ENCODE data around the gene COPS3. TPM values are rescaled to one million over a fixed set of nuclear protein-coding genes. Genes with fewer than 3 reads are reported as not detected.

The COPS3 gene
- total RNA-seq, 1 donor from 2014 or later = 87.4 TPM

GRCh38 chr17:17215575-17215974 lies 65.5 kb downstream of the COPS3 start:
- no peak overlapping the region for H3K4me3 ChIP-seq (ENCODE audit: low read depth, low read length)
- no peak for DNase-seq (ENCODE audit: low read depth)
- TF ChIP-seq CTCF (IDR thresholded peaks at IDR 0.05; ENCODE audit: insufficient read depth, low read length, severe bottlenecking) = no peak
- peaks cover 36% of the 10 kb centered on the region for H3K36me3 ChIP-seq (ENCODE audit: control insufficient read depth, insufficient read depth, low read length)
- no peaks in the 10 kb centered on the region for H3K27me3 ChIP-seq (ENCODE audit: control insufficient read depth, insufficient read depth, low read length)
- no peak for FAIRE-seq

GRCh38 chr17:17214646-17215436 lies 66.2 kb downstream of the COPS3 start:
- Histone ChIP-seq H3K36me3 (ENCODE audit: control insufficient read depth, insufficient read depth, low read length) (peaks cover 31% of the 10 kb centered on the region), H3K4me3 (ENCODE audit: low read depth, low read length) (no peak overlapping the region), H3K27me3 (ENCODE audit: control insufficient read depth, insufficient read depth, low read length) (no peaks in the 10 kb centered on the region)
- FAIRE-seq (no peak), DNase-seq (ENCODE audit: low read depth) (no peak)
- no peak for TF ChIP-seq CTCF (IDR thresholded peaks at IDR 0.05; ENCODE audit: insufficient read depth, low read length, severe bottlenecking)

GRCh38 chr17:17213775-17214174 lies 67.3 kb downstream of the COPS3 start:
- FAIRE-seq = no peak
- no peak for TF ChIP-seq CTCF (IDR thresholded peaks at IDR 0.05; ENCODE audit: insufficient read depth, low read length, severe bottlenecking)
- no peaks in the 10 kb centered on the region for H3K27me3 ChIP-seq (ENCODE audit: control insufficient read depth, insufficient read depth, low read length)

GRCh38 chr17:17207998-17208397 lies 73.0 kb downstream of the COPS3 start:
- H3K27me3 ChIP-seq (ENCODE audit: control insufficient read depth, insufficient read depth, low read length) = no peaks in the 10 kb centered on the region
- DNase-seq (ENCODE audit: low read depth) (no peak), FAIRE-seq (no peak)
- no peak overlapping the region for H3K4me3 ChIP-seq (ENCODE audit: low read depth, low read length)
- H3K36me3 ChIP-seq (ENCODE audit: control insufficient read depth, insufficient read depth, low read length) = no peaks in the 10 kb centered on the region
- TF ChIP-seq CTCF (IDR thresholded peaks at IDR 0.05; ENCODE audit: insufficient read depth, low read length, severe bottlenecking) = no peak

More at GRCh38 chr17:17213775-17214174, 67.3 kb downstream of the COPS3 start:
- no peak for DNase-seq (ENCODE audit: low read depth)
- H3K36me3 ChIP-seq (ENCODE audit: control insufficient read depth, insufficient read depth, low read length) = peaks cover 25% of the 10 kb centered on the region
- no peak overlapping the region for H3K4me3 ChIP-seq (ENCODE audit: low read depth, low read length)

- Histone ChIP-seq H3K36me3 (ENCODE audit: control insufficient read depth, insufficient read depth, low read length) (no peaks in the 10 kb centered on the region), H3K27me3 (ENCODE audit: control insufficient read depth, insufficient read depth, low read length) (no peaks in the 10 kb centered on the region), H3K4me3 (ENCODE audit: low read depth, low read length) (no peak overlapping the region)
- DNase-seq (ENCODE audit: low read depth) (no peak), FAIRE-seq (no peak)
- no peak for TF ChIP-seq CTCF (IDR thresholded peaks at IDR 0.05; ENCODE audit: insufficient read depth, low read length, severe bottlenecking)
Measured at GRCh38 chr17:17206913-17207335, 74.1 kb downstream of the COPS3 start.
